Endothelial cell of umbilical vein (primary cell): ENCODE results near the gene LRRTM4. TPM values are rescaled to one million over a fixed set of nuclear protein-coding genes. Genes with fewer than 3 reads are reported as not detected.

Experiments used
- BruUV-seq: library from RNA; stranded (reverse); fragments of 400-500 nt; replicated peaks from 2 replicates; lab custom pipeline; 2021; lab: Mats Ljungman, UMichigan
- CTCF ChIA-PET: fragments of 300-600, 350-600 bp; sonication (Branson Sonifier 250); formaldehyde crosslinking; loops from one replicate; lab custom pipeline; 2021; ENCODE audit warnings: antibody characterized with exemption, inconsistent platforms; lab: Charles Lee
- POLR2A ChIA-PET: fragments of 300-600, 350-600 bp; sonication (Branson Sonifier 250); formaldehyde crosslinking; loops from one replicate; lab custom pipeline; 2021; ENCODE audit warnings: antibody characterized with exemption, inconsistent platforms; lab: Charles Lee
- DNase-seq: peaks from one replicate; pipeline ENCODE4 v3.0.0-alpha.2; 2011; ENCODE audit warnings: low read depth, low spot score
- FAIRE-seq: peaks from 2 replicates; lab custom pipeline; 2011; peaks lifted over from hg19 to GRCh38; lab: Jason Lieb, UNC
- H2AFZ ChIP-seq: 2 replicates; pipeline ENCODE4 v1.6.0; 2012; ENCODE audit warnings: low read depth, low read length, control low read depth, inconsistent platforms
- H3K27ac ChIP-seq: 2 replicates; pipeline ENCODE4 v1.5.1; 2011; ENCODE audit warnings: low read depth, mild to moderate bottlenecking, control low read depth, low read length, moderate library complexity; ENCODE audit not compliant: insufficient read depth
- H3K27me3 ChIP-seq, 2 experiments: 2 replicates each; pipeline versions ENCODE4 v1.6.0 to v1.6.1; 2011; ENCODE audit warnings: low read length in 2 of 2, mixed read lengths in 1 of 2; ENCODE audit not compliant: control insufficient read depth in 2 of 2, insufficient read depth in 2 of 2
- H3K36me3 ChIP-seq, 2 experiments: 2 replicates in 1 of 2; 3 replicates in 1 of 2; pipeline ENCODE4 v1.5.1; 2011; ENCODE audit warnings: low read length in 2 of 2, mild to moderate bottlenecking in 1 of 2, moderate library complexity in 1 of 2; ENCODE audit not compliant: control insufficient read depth in 2 of 2, insufficient read depth in 2 of 2; ENCODE audit errors: extremely low read depth in 1 of 2
- H3K4me1 ChIP-seq: 3 replicates; pipeline ENCODE4 v1.5.1; 2011; ENCODE audit warnings: mild to moderate bottlenecking, low read length; ENCODE audit not compliant: control insufficient read depth, insufficient read depth; ENCODE audit errors: extremely low read depth
- H3K4me2 ChIP-seq: 2 replicates; pipeline ENCODE4 v1.6.1; 2011; ENCODE audit warnings: low read length, control low read depth, mixed read lengths; ENCODE audit not compliant: insufficient read depth
- H3K4me3 ChIP-seq, 3 experiments: fragments of 200-600 bp in 1 of 3; sonication (generic), shearing (Covaris generic) in 1 of 3; replicated peaks in 1 of 3; 2 replicates each; pipeline ENCODE4 v1.5.1; 2011 to 2016; ENCODE audit warnings: control low read depth in 3 of 3, low read length in 3 of 3, mild to moderate bottlenecking in 2 of 3, inconsistent platforms in 1 of 3, low read depth in 1 of 3, moderate library complexity in 1 of 3; ENCODE audit not compliant: insufficient read depth in 1 of 3
- H3K79me2 ChIP-seq: 2 replicates; pipeline ENCODE4 v1.6.0; 2012; ENCODE audit warnings: low read length, inconsistent platforms; ENCODE audit not compliant: control insufficient read depth, insufficient read depth
- H3K9ac ChIP-seq: replicated peaks from 2 replicates; pipeline ENCODE3; 2011; ENCODE audit warnings: low read length, control low read depth; ENCODE audit not compliant: insufficient read depth; ENCODE audit errors: extremely low read depth
- H3K9me1 ChIP-seq: replicated peaks from 3 replicates; pipeline ENCODE4 v1.6.0; 2011; ENCODE audit warnings: mild to moderate bottlenecking, low read length; ENCODE audit not compliant: control insufficient read depth, insufficient read depth; ENCODE audit errors: extremely low read depth
- H3K9me3 ChIP-seq: replicated peaks from 2 replicates; pipeline ENCODE4 v1.5.1; 2012; ENCODE audit warnings: low read length, inconsistent platforms; ENCODE audit not compliant: control insufficient read depth, insufficient read depth
- H4K20me1 ChIP-seq: replicated peaks from 2 replicates; pipeline ENCODE3; 2011; ENCODE audit warnings: mild to moderate bottlenecking, low read length; ENCODE audit not compliant: control insufficient read depth, insufficient read depth; ENCODE audit errors: extremely low read depth
- EZH2 ChIP-seq: IDR thresholded peaks from 2 replicates; pipeline ENCODE4 v1.6.1; 2012; ENCODE audit warnings: borderline replicate concordance, low read depth, mild to moderate bottlenecking, moderate library complexity, low read length, inconsistent platforms; ENCODE audit not compliant: severe bottlenecking
- FOS ChIP-seq: IDR thresholded peaks from 2 replicates; pipeline ENCODE4 v1.6.1; 2011; ENCODE audit warnings: mild to moderate bottlenecking, low read length, moderate library complexity, borderline replicate concordance; ENCODE audit not compliant: insufficient read depth
- GATA2 ChIP-seq: IDR thresholded peaks from 2 replicates; pipeline ENCODE4 v1.7.0; 2011; ENCODE audit warnings: low read depth, mild to moderate bottlenecking, moderate library complexity, mixed read lengths, low read length; ENCODE audit not compliant: insufficient read length, insufficient read depth
- JUN ChIP-seq: IDR thresholded peaks from 2 replicates; pipeline ENCODE4 v1.6.1; 2011; ENCODE audit warnings: borderline replicate concordance, low read depth; ENCODE audit not compliant: insufficient read length, insufficient read depth
- MYC ChIP-seq: IDR thresholded peaks from one replicate; pipeline ENCODE4 v1.6.1; 2011; ENCODE audit warnings: mild to moderate bottlenecking, low read depth, low read length
- POLR2AphosphoS5 ChIP-seq: IDR thresholded peaks from 2 replicates; pipeline ENCODE4 v1.6.1; 2012; ENCODE audit warnings: low read depth, mild to moderate bottlenecking, control low read depth, low read length, moderate library complexity; ENCODE audit not compliant: insufficient read depth
- dilution Hi-C: fragments of 300-500 bp; cut with MboI; formaldehyde crosslinking; loops from one replicate; pipeline ENCODE4 v1.15.0; 2019; ENCODE audit warnings: low sequenced_read_pairs; ENCODE audit not compliant: extremely low pct_ligation_motif_present
- intact Hi-C: fragments of 100-400 bp; cut with micrococcal nuclease; formaldehyde crosslinking; loops from one replicate; pipeline ENCODE4 v1.10.0; 2022
- polyA plus RNA-seq, 4 experiments: library from polyadenylated mRNA; depleted of rRNA in 3 of 4; stranded (reverse) in 3 of 4; unstranded in 1 of 4; fragments of >200 nt; gene quantifications; 2 replicates each; pipeline versions ENCODE4 v1.2.1 to v1.2.3, GENCODE V29; 2011 to 2012; ENCODE audit warnings: missing spikeins in 1 of 4
- total RNA-seq: library from RNA; stranded (reverse); gene quantifications from 2 replicates; pipeline ENCODE4 v1.2.3, GENCODE V29; 2021
- TF ChIP-seq, protein P1 (sequence below): IDR thresholded peaks from 2 replicates; pipeline ENCODE4 v1.6.1; 2011; ENCODE audit not compliant: insufficient read depth, insufficient read length
- TF ChIP-seq, protein P2 (sequence below), 2 donors: IDR thresholded peaks; 1 replicate in 1 of 2; 2 replicates in 1 of 2; pipeline ENCODE4 v1.5.1; 2011; ENCODE audit warnings: low read length in 2 of 2, mild to moderate bottlenecking in 2 of 2, moderate library complexity in 2 of 2, control low read depth in 1 of 2, inconsistent platforms in 1 of 2, low read depth in 1 of 2; ENCODE audit not compliant: insufficient read depth in 1 of 2; ENCODE audit errors: extremely low read depth in 1 of 2

LRRTM4 gene
- total and polyA plus RNA-seq, 2 donors (not counting 3 experiments of a cell fraction or from before 2014, with no cell fraction given) = not detected

DNA sequence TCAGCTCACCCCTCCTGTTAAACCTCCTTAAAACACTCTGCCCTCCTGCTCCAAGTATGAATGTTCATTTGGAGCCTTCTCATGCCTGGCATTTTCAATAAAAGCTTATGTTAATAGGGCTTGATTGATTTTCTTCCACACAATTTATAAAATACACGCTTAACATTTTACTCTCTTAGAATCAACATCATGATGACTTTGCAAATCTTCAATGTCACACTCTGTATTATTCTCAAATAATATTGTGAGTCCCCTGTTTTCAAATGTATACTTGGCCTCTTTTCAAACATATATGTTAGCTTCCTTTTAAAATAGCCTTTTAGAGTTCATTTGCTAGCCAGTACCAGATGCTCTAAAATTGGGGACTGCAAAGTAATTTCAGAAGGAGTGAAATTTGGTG, 520.3 kb downstream of the LRRTM4 start:
- Histone ChIP-seq H3K4me2 (no peak overlapping the region), H3K79me2 (no peaks in the 10 kb centered on the region), H3K9ac (no peak overlapping the region), H3K9me3 (no peaks in the 10 kb centered on the region), H4K20me1 (no peaks in the 10 kb centered on the region), H3K36me3 (no peaks in the 10 kb centered on the region), H3K4me1 (peaks cover 3% of the 10 kb centered on the region), H3K4me3 (no peak overlapping the region), H3K9me1 (no peaks in the 10 kb centered on the region), H3K27ac (no peak overlapping the region), H3K27me3 (no peaks in the 10 kb centered on the region), H2AFZ (no peak overlapping the region)
- no peak for TF ChIP-seq FOS
- TF ChIP-seq EZH2 = no peak
- TF ChIP-seq GATA2 = no peak
- TF ChIP-seq, protein P1, sequence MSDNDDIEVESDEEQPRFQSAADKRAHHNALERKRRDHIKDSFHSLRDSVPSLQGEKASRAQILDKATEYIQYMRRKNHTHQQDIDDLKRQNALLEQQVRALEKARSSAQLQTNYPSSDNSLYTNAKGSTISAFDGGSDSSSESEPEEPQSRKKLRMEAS = no peak
- TF ChIP-seq, protein P2, sequence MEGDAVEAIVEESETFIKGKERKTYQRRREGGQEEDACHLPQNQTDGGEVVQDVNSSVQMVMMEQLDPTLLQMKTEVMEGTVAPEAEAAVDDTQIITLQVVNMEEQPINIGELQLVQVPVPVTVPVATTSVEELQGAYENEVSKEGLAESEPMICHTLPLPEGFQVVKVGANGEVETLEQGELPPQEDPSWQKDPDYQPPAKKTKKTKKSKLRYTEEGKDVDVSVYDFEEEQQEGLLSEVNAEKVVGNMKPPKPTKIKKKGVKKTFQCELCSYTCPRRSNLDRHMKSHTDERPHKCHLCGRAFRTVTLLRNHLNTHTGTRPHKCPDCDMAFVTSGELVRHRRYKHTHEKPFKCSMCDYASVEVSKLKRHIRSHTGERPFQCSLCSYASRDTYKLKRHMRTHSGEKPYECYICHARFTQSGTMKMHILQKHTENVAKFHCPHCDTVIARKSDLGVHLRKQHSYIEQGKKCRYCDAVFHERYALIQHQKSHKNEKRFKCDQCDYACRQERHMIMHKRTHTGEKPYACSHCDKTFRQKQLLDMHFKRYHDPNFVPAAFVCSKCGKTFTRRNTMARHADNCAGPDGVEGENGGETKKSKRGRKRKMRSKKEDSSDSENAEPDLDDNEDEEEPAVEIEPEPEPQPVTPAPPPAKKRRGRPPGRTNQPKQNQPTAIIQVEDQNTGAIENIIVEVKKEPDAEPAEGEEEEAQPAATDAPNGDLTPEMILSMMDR (IDR thresholded peaks at IDR 0.05; ENCODE audit: extremely low read depth in 1 of 2, insufficient read depth in 1 of 2, low read depth in 1 of 2, low read length in 2 of 2) = no peak
- no peak for TF ChIP-seq JUN
- no peak for TF ChIP-seq MYC
- TF ChIP-seq POLR2AphosphoS5 = no peak
- CTCF ChIA-PET = no interaction called here
- intact Hi-C loops (no loop called here), dilution Hi-C loops (no loop called here)
- FAIRE-seq (no peak), DNase-seq (no peak)
- POLR2A ChIA-PET = no interaction called here
- no TSS peak for BruUV-seq
